HG02884 (cell line): ENCODE measurements around the gene LGALS3BP.

Source experiments
- ATAC-seq: cut with Tn5 transposase; IDR thresholded peaks from one replicate; pipeline ENCODE4 v1.9.1; 2021; ENCODE audit warnings: mild to moderate bottlenecking, moderate library complexity; ENCODE audit not compliant: unreplicated experiment

Gene LGALS3BP

DNA sequence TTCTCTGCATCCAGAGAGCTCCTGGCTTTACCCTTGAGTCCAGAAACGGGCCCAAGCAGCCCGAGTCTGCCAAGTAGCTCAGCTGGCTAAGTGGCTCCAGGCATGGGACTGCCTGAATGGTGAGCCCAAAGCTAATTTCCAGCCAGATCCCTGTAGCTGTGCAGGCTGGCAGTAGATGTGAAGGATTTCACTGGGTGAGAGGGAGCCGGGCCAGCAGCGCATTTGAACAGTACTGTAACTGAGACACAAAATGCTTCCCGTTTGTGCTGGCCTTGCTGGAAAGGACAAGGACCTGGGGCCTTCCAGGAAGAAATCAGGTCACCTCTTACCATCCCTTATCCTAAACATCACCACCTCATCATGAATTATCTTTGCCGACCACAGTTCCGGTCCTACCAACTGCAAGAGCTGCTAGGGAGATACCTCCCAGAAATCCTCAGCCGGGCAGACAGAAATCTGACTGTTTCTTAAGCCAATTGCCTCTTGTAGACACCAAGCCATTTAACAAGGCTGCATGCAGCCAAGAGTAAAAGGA lies 58.2 kb downstream of the LGALS3BP start:
- ATAC-seq = no peak
